Measurements from ENCODE around the gene ADGRL2. TPM values are rescaled to one million over a fixed set of nuclear protein-coding genes. Genes with fewer than 3 reads are reported as not detected.

The ADGRL2 gene
- total RNA-seq = under 1 TPM; under 0.01 to 0.33 TPM

GRCh38 chr1:81800695-81801650 is at the start of gene ADGRL2:
TSS of gene ADGRL2 (plus strand) at chr1:81800934. CDS start at chr1:81836985, 36,051 bp downstream.

